CD4-positive, alpha-beta memory T cell (primary cell): ENCODE data around the gene MCF2L2. TPM values are rescaled to one million over a fixed set of nuclear protein-coding genes. Genes with fewer than 3 reads are reported as not detected.

Experiments
- CTCF ChIA-PET: fragments of 350-600 bp; sonication (Branson Sonifier 250); formaldehyde crosslinking; loops from one replicate; lab custom pipeline; 2021; ENCODE audit warnings: inconsistent platforms; ENCODE audit not compliant: partially characterized antibody; lab: Charles Lee
- POLR2A ChIA-PET: fragments of 350-600 bp; sonication (Branson Sonifier 250); formaldehyde crosslinking; loops from one replicate; lab custom pipeline; 2021; ENCODE audit not compliant: partially characterized antibody; lab: Charles Lee
- DNase-seq, 5 donors: peaks; one replicate each; pipeline versions ENCODE4 v3.0.0 to v3.0.0-alpha.2; 2020 to 2022; ENCODE audit warnings: mixed read lengths in 1 of 5
- H3K27ac ChIP-seq: one replicate; pipeline ENCODE4 v1.7.0; 2013; ENCODE audit warnings: low read depth, low read length
- H3K27me3 ChIP-seq: 2 replicates; pipeline ENCODE4 v1.7.0; 2013; ENCODE audit warnings: mild to moderate bottlenecking, low read length, moderate library complexity; ENCODE audit not compliant: insufficient read depth
- H3K36me3 ChIP-seq: 2 replicates; pipeline ENCODE4 v1.7.0; 2013; ENCODE audit warnings: mild to moderate bottlenecking, low read length, moderate library complexity; ENCODE audit not compliant: insufficient read depth
- H3K4me1 ChIP-seq: 2 replicates; pipeline ENCODE4 v1.7.0; 2013; ENCODE audit warnings: mild to moderate bottlenecking, low read length, moderate library complexity; ENCODE audit not compliant: insufficient read depth
- H3K4me3 ChIP-seq, 2 donors: one replicate each; pipeline ENCODE4 v1.7.0; 2013; ENCODE audit warnings: low read length in 2 of 2, mild to moderate bottlenecking in 1 of 2
- H3K9me3 ChIP-seq, 2 donors: one replicate each; pipeline ENCODE4 v1.7.0; 2013; ENCODE audit warnings: low read length in 2 of 2, control low read depth in 1 of 2; ENCODE audit not compliant: control insufficient read depth in 1 of 2
- H3K27ac Mint-ChIP-seq, 7 donors: one replicate each; pipeline ENCODE4 v1.8.0; 2020 to 2021; ENCODE audit warnings: mixed read lengths in 7 of 7, mild to moderate bottlenecking in 6 of 7, inconsistent platforms in 3 of 7, moderate library complexity in 3 of 7
- H3K27me3 Mint-ChIP-seq, 2 donors: one replicate each; pipeline ENCODE4 v1.8.0; 2020 to 2021; ENCODE audit warnings: mixed read lengths in 2 of 2
- H3K36me3 Mint-ChIP-seq, 2 donors: one replicate each; pipeline ENCODE4 v1.8.0; 2020 to 2021; ENCODE audit warnings: mixed read lengths in 2 of 2, inconsistent platforms in 1 of 2, mild to moderate bottlenecking in 1 of 2
- H3K4me1 Mint-ChIP-seq, 4 donors: one replicate each; pipeline ENCODE4 v1.8.0; 2020 to 2021; ENCODE audit warnings: mixed read lengths in 4 of 4, mild to moderate bottlenecking in 1 of 4
- H3K4me3 Mint-ChIP-seq, 8 donors: one replicate each; pipeline ENCODE4 v1.8.0; 2020 to 2021; ENCODE audit warnings: mixed read lengths in 8 of 8, mild to moderate bottlenecking in 7 of 8, moderate library complexity in 6 of 8, inconsistent platforms in 3 of 8
- H3K9me3 Mint-ChIP-seq, 8 donors: one replicate each; pipeline ENCODE4 v1.8.0; 2020 to 2021; ENCODE audit warnings: mixed read lengths in 8 of 8, mild to moderate bottlenecking in 5 of 8, inconsistent platforms in 3 of 8, moderate library complexity in 1 of 8
- intact Hi-C: fragments of 100-400 bp; cut with micrococcal nuclease; formaldehyde crosslinking; loops from one replicate; pipeline ENCODE4 v1.15.1; 2023
- polyA plus RNA-seq, 2 donors: library from polyadenylated mRNA; unstranded; fragments of 300-500 nt; fragmentation: Illumina TruSeq; gene quantifications; one replicate each; pipeline ENCODE4 v1.2.3, GENCODE V29; 2021
- total RNA-seq, 2 experiments: library from RNA; stranded (reverse); gene quantifications; one replicate each; pipeline ENCODE4 v1.2.3, GENCODE V29; 2021

MCF2L2 gene
- total and polyA plus RNA-seq, 4 experiments from 2014 or later, result 0.37 to 7.3 (median 5.1) TPM

GRCh38 chr3:183266454-183266853 lies 162.0 kb downstream of the MCF2L2 start:
- Histone ChIP-seq H3K36me3 (no peaks in the 10 kb centered on the region), H3K27me3 (no peaks in the 10 kb centered on the region), H3K27ac (no peak overlapping the region), H3K9me3 (no peaks in the 10 kb centered on the region), H3K4me1 (no peaks in the 10 kb centered on the region), H3K4me3 (no peak overlapping the region)
- POLR2A ChIA-PET, result no interaction called here
- Mint-ChIP-seq H3K27me3 (peaks cover 2 to 3% of the 10 kb centered on the region in 2 donors), H3K27ac (no peak overlapping the region), H3K9me3 (no peaks in the 10 kb centered on the region), H3K36me3 (peaks cover 3 to 25% of the 10 kb centered on the region in 2 donors), H3K4me3 (no peak overlapping the region), H3K4me1 (no peaks in the 10 kb centered on the region)
- DNase-seq, result no peak
- CTCF ChIA-PET, result no interaction called here
- intact Hi-C loops, result no loop called here

GRCh38 chr3:183265834-183266417 lies 162.5 kb downstream of the MCF2L2 start:
- no peaks in the 10 kb centered on the region for H3K4me1 Mint-ChIP-seq
- intact Hi-C loops, result no loop called here
- H3K4me1 ChIP-seq, result no peaks in the 10 kb centered on the region

GRCh38 chr3:183265157-183265642 lies 163.2 kb downstream of the MCF2L2 start:
- no peaks in the 10 kb centered on the region for H3K4me1 ChIP-seq
- no peaks in the 10 kb centered on the region for H3K27me3 ChIP-seq
- H3K27ac Mint-ChIP-seq, result no peak overlapping the region
- no peaks in the 10 kb centered on the region for H3K36me3 ChIP-seq
- H3K27me3 Mint-ChIP-seq, result peaks cover 2 to 3% of the 10 kb centered on the region in 2 donors
- no peak for DNase-seq
- no peaks in the 10 kb centered on the region for H3K4me1 Mint-ChIP-seq
- no peak overlapping the region for H3K27ac ChIP-seq
- peaks cover 3 to 28% of the 10 kb centered on the region in 2 donors for H3K36me3 Mint-ChIP-seq
- H3K4me3 ChIP-seq, result no peak overlapping the region
- ChIA-PET CTCF (no interaction called here), POLR2A (no interaction called here)
- intact Hi-C loops, result no loop called here
- no peaks in the 10 kb centered on the region for H3K9me3 ChIP-seq
- H3K4me3 Mint-ChIP-seq, result no peak overlapping the region
- no peaks in the 10 kb centered on the region for H3K9me3 Mint-ChIP-seq

More at GRCh38 chr3:183265834-183266417, 162.5 kb downstream of the MCF2L2 start:
- H3K4me3 Mint-ChIP-seq, result no peak overlapping the region
- Histone ChIP-seq H3K9me3 (no peaks in the 10 kb centered on the region), H3K36me3 (no peaks in the 10 kb centered on the region), H3K4me3 (no peak overlapping the region), H3K27me3 (no peaks in the 10 kb centered on the region), H3K27ac (no peak overlapping the region)
- no peak for DNase-seq
- ChIA-PET CTCF (no interaction called here), POLR2A (no interaction called here)
- H3K27ac Mint-ChIP-seq, result no peak overlapping the region
- H3K9me3 Mint-ChIP-seq, result no peaks in the 10 kb centered on the region
- peaks cover 3 to 25% of the 10 kb centered on the region in 2 donors for H3K36me3 Mint-ChIP-seq
- peaks cover 2 to 3% of the 10 kb centered on the region in 2 donors for H3K27me3 Mint-ChIP-seq

DNA sequence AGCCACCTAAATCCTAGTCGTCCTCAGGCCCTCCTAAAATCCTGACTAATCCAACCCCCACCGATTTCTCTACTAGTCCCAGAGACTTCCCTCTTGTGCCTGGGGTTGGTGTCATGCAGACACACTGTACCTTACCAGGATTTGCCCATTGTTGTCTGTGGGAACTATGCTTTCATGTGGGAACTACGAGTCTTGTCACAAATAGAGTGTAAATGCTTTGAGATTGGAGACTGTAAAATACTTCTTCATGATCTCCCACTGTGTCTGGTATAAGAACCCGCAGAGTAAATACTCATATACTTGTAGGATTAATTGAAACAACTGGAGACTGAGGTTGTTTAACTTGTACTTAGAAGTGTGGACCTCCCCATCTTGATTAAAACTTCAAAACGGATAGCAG lies 164.2 kb downstream of the MCF2L2 start:
- Histone ChIP-seq H3K9me3 (no peaks in the 10 kb centered on the region), H3K27ac (no peak overlapping the region), H3K4me1 (no peaks in the 10 kb centered on the region), H3K4me3 (no peak overlapping the region), H3K27me3 (no peaks in the 10 kb centered on the region), H3K36me3 (no peaks in the 10 kb centered on the region)
- peaks cover 4 to 5% of the 10 kb centered on the region in 2 donors for H3K27me3 Mint-ChIP-seq
- no peak overlapping the region for H3K4me3 Mint-ChIP-seq
- DNase-seq, result no peak
- intact Hi-C loops, result no loop called here
- POLR2A ChIA-PET, result no interaction called here
- CTCF ChIA-PET, result no interaction called here
- H3K9me3 Mint-ChIP-seq, result no peaks in the 10 kb centered on the region
- H3K36me3 Mint-ChIP-seq, result peaks cover 3 to 21% of the 10 kb centered on the region in 2 donors
- H3K4me1 Mint-ChIP-seq, result no peaks in the 10 kb centered on the region
- no peak overlapping the region for H3K27ac Mint-ChIP-seq

GRCh38 chr3:183262875-183263378 lies 165.5 kb downstream of the MCF2L2 start:
- Mint-ChIP-seq H3K36me3 (peaks cover 1 to 10% of the 10 kb centered on the region in 2 donors), H3K4me1 (no peaks in the 10 kb centered on the region), H3K9me3 (peaks cover 0 to 2% (median 0%) of the 10 kb centered on the region in 8 donors), H3K4me3 (no peak overlapping the region), H3K27me3 (peaks cover 4 to 14% of the 10 kb centered on the region in 2 donors), H3K27ac (no peak overlapping the region)
- no peaks in the 10 kb centered on the region for H3K36me3 ChIP-seq
- intact Hi-C loops, result no loop called here
- no peaks in the 10 kb centered on the region for H3K27me3 ChIP-seq
- DNase-seq, result no peak
- H3K4me1 ChIP-seq, result no peaks in the 10 kb centered on the region
- POLR2A ChIA-PET, result no interaction called here
- CTCF ChIA-PET, result no interaction called here
- no peak overlapping the region for H3K4me3 ChIP-seq
- no peaks in the 10 kb centered on the region for H3K9me3 ChIP-seq
- H3K27ac ChIP-seq, result no peak overlapping the region

DNA sequence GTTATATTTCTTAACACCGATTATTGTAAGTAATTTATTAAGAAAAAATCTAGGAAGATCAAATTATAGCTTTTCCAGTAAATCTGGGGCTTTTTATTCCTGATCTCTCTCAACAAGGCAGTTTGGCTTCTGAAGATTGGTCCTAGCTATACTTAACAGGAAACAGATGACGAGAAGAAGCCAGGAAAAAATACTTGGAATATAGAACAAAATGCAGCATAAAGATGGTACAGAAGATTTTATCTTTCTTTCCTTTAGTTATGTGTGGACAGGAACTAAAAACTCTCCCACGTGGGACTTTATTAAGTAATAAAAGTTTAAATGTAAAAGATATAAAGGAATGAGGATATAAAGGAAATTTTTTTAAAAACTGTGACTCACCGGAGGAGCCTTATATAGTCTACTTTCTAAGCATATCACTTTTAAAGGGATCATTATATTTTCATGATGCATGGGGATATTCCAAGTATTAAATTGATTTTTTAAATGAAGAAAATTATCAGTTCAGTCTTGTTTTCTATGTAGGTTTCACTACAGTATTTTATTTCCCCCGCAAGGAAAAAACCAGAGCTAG lies 167.2 kb downstream of the MCF2L2 start:
- H3K27ac Mint-ChIP-seq, result no peak overlapping the region
- no peak for DNase-seq
- CTCF ChIA-PET, result interaction anchor here (0.7 kb wide), 1 partner anchor 309 kb away, joined by 3 read pairs; no protein-coding TSS in a partner anchor
- peaks cover 0 to 2% (median 0%) of the 10 kb centered on the region in 8 donors for H3K9me3 Mint-ChIP-seq
- H3K27me3 Mint-ChIP-seq, result peaks cover 10 to 18% of the 10 kb centered on the region in 2 donors
- Histone ChIP-seq H3K4me3 (no peak overlapping the region), H3K27me3 (no peaks in the 10 kb centered on the region), H3K4me1 (no peaks in the 10 kb centered on the region), H3K27ac (no peak overlapping the region), H3K36me3 (no peaks in the 10 kb centered on the region), H3K9me3 (no peaks in the 10 kb centered on the region)
- intact Hi-C loops, result no loop called here
- POLR2A ChIA-PET, result no interaction called here
- no peaks in the 10 kb centered on the region for H3K4me1 Mint-ChIP-seq
- no peak overlapping the region for H3K4me3 Mint-ChIP-seq
- H3K36me3 Mint-ChIP-seq, result peaks cover 1 to 3% of the 10 kb centered on the region in 2 donors

DNA sequence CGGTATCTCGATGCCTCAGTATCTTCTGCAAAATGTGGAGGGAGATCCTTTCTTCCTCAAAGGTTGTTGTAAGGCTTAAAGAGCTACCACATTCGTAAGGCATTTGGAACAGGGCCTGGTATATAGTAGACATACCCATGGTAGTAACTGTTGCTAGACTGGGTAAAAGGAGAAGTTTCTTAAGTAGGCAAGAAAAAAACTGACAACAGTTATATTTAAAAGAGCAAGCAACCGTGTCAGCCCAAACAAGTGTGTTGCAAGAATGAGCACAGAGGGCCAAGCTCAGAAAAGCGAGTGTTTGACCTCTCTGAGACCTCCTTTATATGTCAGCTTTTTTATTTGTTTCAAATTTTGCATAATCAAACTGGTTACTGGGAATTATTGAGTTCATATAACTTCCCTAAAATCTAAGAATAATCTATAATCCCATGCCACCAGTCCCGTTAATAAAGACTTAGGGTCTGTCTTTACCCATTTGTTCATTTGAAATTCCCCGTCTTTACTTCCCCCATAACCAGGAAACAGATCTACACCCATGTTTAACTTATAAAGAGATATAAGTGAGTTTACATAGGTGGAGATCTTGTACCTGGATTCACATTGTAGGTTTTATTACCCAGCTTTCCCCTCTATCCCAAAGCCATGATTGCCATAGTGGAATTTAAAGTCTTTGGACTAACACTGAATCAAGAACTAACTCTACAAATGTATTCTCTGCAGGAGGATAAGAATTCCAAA lies 168.1 kb downstream of the MCF2L2 start:
- no peaks in the 10 kb centered on the region for H3K9me3 ChIP-seq
- no peaks in the 10 kb centered on the region for H3K36me3 ChIP-seq
- no peak overlapping the region for H3K27ac ChIP-seq
- ChIA-PET POLR2A (no interaction called here), CTCF (no interaction called here)
- DNase-seq, result no peak
- no peaks in the 10 kb centered on the region for H3K27me3 ChIP-seq
- Mint-ChIP-seq H3K36me3 (peaks cover 1 to 3% of the 10 kb centered on the region in 2 donors), H3K4me3 (no peak overlapping the region), H3K9me3 (peaks cover 0 to 2% (median 0%) of the 10 kb centered on the region in 8 donors), H3K27me3 (peaks cover 12 to 24% of the 10 kb centered on the region in 2 donors), H3K4me1 (peaks cover 0 to under 1% (median 0%) of the 10 kb centered on the region in 4 donors), H3K27ac (no peak overlapping the region)
- intact Hi-C loops, result no loop called here
- H3K4me1 ChIP-seq, result no peaks in the 10 kb centered on the region
- no peak overlapping the region for H3K4me3 ChIP-seq
